ENCODE results near the gene RMND5B.

DNA sequence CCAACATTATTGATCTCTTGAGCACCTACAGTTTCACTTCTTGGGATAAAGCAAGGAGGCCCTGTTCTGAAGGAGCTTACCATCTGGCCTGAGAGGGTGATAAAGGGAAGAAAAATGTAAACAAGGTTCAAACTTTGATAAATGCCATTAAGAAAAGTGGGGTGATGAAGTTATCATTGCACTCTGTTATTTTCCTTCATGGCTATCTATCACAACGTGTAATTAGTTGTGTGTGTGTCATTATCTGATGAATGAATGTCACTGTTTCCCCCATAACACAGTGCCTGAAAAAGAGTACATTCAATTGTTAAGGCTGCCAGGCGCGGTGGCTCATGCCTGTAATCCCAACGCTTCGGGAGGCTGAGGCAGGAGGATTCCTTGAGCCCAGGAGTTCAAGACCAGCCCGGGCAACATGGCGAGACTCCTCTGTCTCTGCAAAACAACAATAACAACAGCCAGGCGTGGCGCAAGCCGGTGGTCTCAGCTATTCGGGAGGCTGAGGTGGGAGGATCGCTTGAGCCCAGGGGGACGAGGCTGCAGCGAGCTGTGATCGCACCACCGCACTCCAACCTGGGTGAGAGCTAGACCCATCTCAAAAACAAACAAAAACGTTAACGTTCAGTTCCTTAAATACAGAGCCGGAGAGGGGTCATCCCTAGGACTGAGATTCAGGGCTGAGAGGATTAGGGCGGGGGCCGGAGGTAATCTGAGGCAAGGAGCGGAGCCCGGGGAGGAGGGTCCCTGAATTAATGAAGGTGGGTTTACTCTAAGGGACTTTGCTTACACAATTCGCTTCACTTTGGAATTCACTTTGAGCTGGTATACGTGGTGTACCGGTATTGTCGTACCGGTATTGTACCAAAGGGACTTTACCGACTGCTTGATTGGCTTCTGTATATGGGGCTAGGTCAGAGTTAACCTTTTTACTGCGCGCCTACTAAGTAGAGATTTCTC lies 22.0 kb downstream of the RMND5B start:
- TF ChIP-seq POLR2A (IDR thresholded peaks at IDR 0.05) = no peak
- TF ChIP-seq, protein P1, sequence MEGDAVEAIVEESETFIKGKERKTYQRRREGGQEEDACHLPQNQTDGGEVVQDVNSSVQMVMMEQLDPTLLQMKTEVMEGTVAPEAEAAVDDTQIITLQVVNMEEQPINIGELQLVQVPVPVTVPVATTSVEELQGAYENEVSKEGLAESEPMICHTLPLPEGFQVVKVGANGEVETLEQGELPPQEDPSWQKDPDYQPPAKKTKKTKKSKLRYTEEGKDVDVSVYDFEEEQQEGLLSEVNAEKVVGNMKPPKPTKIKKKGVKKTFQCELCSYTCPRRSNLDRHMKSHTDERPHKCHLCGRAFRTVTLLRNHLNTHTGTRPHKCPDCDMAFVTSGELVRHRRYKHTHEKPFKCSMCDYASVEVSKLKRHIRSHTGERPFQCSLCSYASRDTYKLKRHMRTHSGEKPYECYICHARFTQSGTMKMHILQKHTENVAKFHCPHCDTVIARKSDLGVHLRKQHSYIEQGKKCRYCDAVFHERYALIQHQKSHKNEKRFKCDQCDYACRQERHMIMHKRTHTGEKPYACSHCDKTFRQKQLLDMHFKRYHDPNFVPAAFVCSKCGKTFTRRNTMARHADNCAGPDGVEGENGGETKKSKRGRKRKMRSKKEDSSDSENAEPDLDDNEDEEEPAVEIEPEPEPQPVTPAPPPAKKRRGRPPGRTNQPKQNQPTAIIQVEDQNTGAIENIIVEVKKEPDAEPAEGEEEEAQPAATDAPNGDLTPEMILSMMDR (IDR thresholded peaks at IDR 0.05) = no peak

All from body of pancreas (tissue), 4 donors.